OCI-LY1 (cell line): ENCODE results near the gene CALCOCO1.

Source experiments
- CTCF ChIP-seq: fragments of 200-600 bp; sonication (generic), shearing (Covaris generic); IDR thresholded peaks from 2 replicates; pipeline ENCODE4 v1.5.1; 2017; ENCODE audit warnings: mild to moderate bottlenecking, antibody characterized with exemption, low read length, moderate library complexity, mixed read lengths
- EZH2 ChIP-seq: fragments of 200-600 bp; sonication (generic), shearing (Covaris generic); IDR thresholded peaks from 2 replicates; pipeline ENCODE4 v1.8.0; 2017; ENCODE audit warnings: borderline replicate concordance, mixed run types, mild to moderate bottlenecking, antibody characterized with exemption, low read length, moderate library complexity, mixed read lengths

- TF ChIP-seq CTCF, result no peak
- no peak for TF ChIP-seq EZH2
These were observed 4.7 kb downstream of the CALCOCO1 start for GRCh38 chr12:53722450-53723041.
